ENCODE results near the gene RERGL.

The RERGL gene

GRCh38 chr12:18130851-18131250 lies 40.9 kb upstream of the RERGL start:
- Histone ChIP-seq H3K4me2 (ENCODE audit: low read length) (peak overlapping the region; percentile 56), H2AFZ (ENCODE audit: low read depth, low read length) (no peak overlapping the region)

GRCh38 chr12:18123707-18124106 lies 33.7 kb upstream of the RERGL start:
- H3K4me1 ChIP-seq (ENCODE audit: low read length) = no peaks in the 10 kb centered on the region
- TF ChIP-seq EZH2phosphoT487 (IDR thresholded peaks at IDR 0.05; ENCODE audit: low read depth) (no peak), CTCF (IDR thresholded peaks at IDR 0.05; ENCODE audit: low read depth, low read length) (no peak)
- H3K27ac ChIP-seq (ENCODE audit: low read length) = no peak overlapping the region
- H3K9me3 ChIP-seq (ENCODE audit: insufficient read depth, low read length) = no peaks in the 10 kb centered on the region
- no peaks in the 10 kb centered on the region for H3K79me2 ChIP-seq (ENCODE audit: low read length)
- no peak overlapping the region for H3K9ac ChIP-seq (ENCODE audit: low read length)
- no peaks in the 10 kb centered on the region for H3K36me3 ChIP-seq (replicated peaks; ENCODE audit: low read depth, low read length)
- no peaks in the 10 kb centered on the region for H4K20me1 ChIP-seq (ENCODE audit: insufficient read depth, low read length)
- H2AFZ ChIP-seq (ENCODE audit: low read depth, low read length) = no peak overlapping the region
- no peak overlapping the region for H3K4me3 ChIP-seq (ENCODE audit: low read length)
- H3K4me2 ChIP-seq (ENCODE audit: low read length) = no peak overlapping the region
- H3K27me3 ChIP-seq (ENCODE audit: low read depth, low read length) = no peaks in the 10 kb centered on the region

More at GRCh38 chr12:18130851-18131250, 40.9 kb upstream of the RERGL start:
- no peak overlapping the region for H3K27ac ChIP-seq (ENCODE audit: low read length)
- no peaks in the 10 kb centered on the region for H3K9me3 ChIP-seq (ENCODE audit: insufficient read depth, low read length)
- H3K36me3 ChIP-seq (replicated peaks; ENCODE audit: low read depth, low read length) = no peaks in the 10 kb centered on the region
- peak overlapping the region; percentile 30; the same call in 1 of the 2 replicates for H3K4me3 ChIP-seq (ENCODE audit: low read length)
- H4K20me1 ChIP-seq (ENCODE audit: insufficient read depth, low read length) = no peaks in the 10 kb centered on the region
- H3K27me3 ChIP-seq (ENCODE audit: low read depth, low read length) = no peaks in the 10 kb centered on the region
- no peak overlapping the region for H3K9ac ChIP-seq (ENCODE audit: low read length)
- TF ChIP-seq CTCF (IDR thresholded peaks at IDR 0.05; ENCODE audit: low read depth, low read length) (no peak), EZH2phosphoT487 (IDR thresholded peaks at IDR 0.05; ENCODE audit: low read depth) (no peak)
- no peaks in the 10 kb centered on the region for H3K79me2 ChIP-seq (ENCODE audit: low read length)
- peaks cover 15% of the 10 kb centered on the region for H3K4me1 ChIP-seq (ENCODE audit: low read length)

- H3K27me3 ChIP-seq (ENCODE audit: low read depth, low read length) = no peaks in the 10 kb centered on the region
- H3K79me2 ChIP-seq (ENCODE audit: low read length) = no peaks in the 10 kb centered on the region
- H3K4me2 ChIP-seq (ENCODE audit: low read length) = no peak overlapping the region
- H3K36me3 ChIP-seq (replicated peaks; ENCODE audit: low read depth, low read length) = no peaks in the 10 kb centered on the region
- no peaks in the 10 kb centered on the region for H4K20me1 ChIP-seq (ENCODE audit: insufficient read depth, low read length)
- no peak overlapping the region for H2AFZ ChIP-seq (ENCODE audit: low read depth, low read length)
- TF ChIP-seq CTCF (IDR thresholded peaks at IDR 0.05; ENCODE audit: low read depth, low read length) (no peak), EZH2phosphoT487 (IDR thresholded peaks at IDR 0.05; ENCODE audit: low read depth) (no peak)
- H3K9me3 ChIP-seq (ENCODE audit: insufficient read depth, low read length) = no peaks in the 10 kb centered on the region
- no peak overlapping the region for H3K27ac ChIP-seq (ENCODE audit: low read length)
- H3K4me3 ChIP-seq (ENCODE audit: low read length) = no peak overlapping the region
- no peak overlapping the region for H3K9ac ChIP-seq (ENCODE audit: low read length)
- H3K4me1 ChIP-seq (ENCODE audit: low read length) = no peaks in the 10 kb centered on the region
Measured at GRCh38 chr12:18120899-18121298, 30.9 kb upstream of the RERGL start.

GRCh38 chr12:18108611-18109010 lies 18.6 kb upstream of the RERGL start:
- Histone ChIP-seq H2AFZ (ENCODE audit: low read depth, low read length) (no peak overlapping the region), H3K9ac (ENCODE audit: low read length) (no peak overlapping the region), H3K4me3 (ENCODE audit: low read length) (no peak overlapping the region), H3K36me3 (replicated peaks; ENCODE audit: low read depth, low read length) (no peaks in the 10 kb centered on the region), H3K27me3 (ENCODE audit: low read depth, low read length) (no peaks in the 10 kb centered on the region), H4K20me1 (ENCODE audit: insufficient read depth, low read length) (no peaks in the 10 kb centered on the region), H3K27ac (ENCODE audit: low read length) (no peak overlapping the region), H3K4me1 (ENCODE audit: low read length) (no peaks in the 10 kb centered on the region), H3K9me3 (ENCODE audit: insufficient read depth, low read length) (no peaks in the 10 kb centered on the region), H3K79me2 (ENCODE audit: low read length) (no peaks in the 10 kb centered on the region), H3K4me2 (ENCODE audit: low read length) (no peak overlapping the region)
- TF ChIP-seq EZH2phosphoT487 (IDR thresholded peaks at IDR 0.05; ENCODE audit: low read depth) (no peak), CTCF (IDR thresholded peaks at IDR 0.05; ENCODE audit: low read depth, low read length) (no peak)
